ENCODE data around the gene EID2. TPM values are rescaled to one million over a fixed set of nuclear protein-coding genes. Genes with fewer than 3 reads are reported as not detected.
A peak's percentile ranks its signal among the peaks of the same experiment; 100 is the strongest.

Gene EID2
- total and polyA plus RNA-seq, 2 donors (not counting 3 experiments of a cell fraction or from before 2014, with no cell fraction given) = 6.6 to 17.4 TPM

- Histone ChIP-seq H3K36me3 (ENCODE audit: control insufficient read depth in 2 of 2, extremely low read depth in 1 of 2, insufficient read depth in 2 of 2, low read length in 2 of 2) (no peaks in the 10 kb centered on the region), H3K79me2 (ENCODE audit: control insufficient read depth, insufficient read depth, low read length) (peaks cover 10% of the 10 kb centered on the region), H3K4me2 (ENCODE audit: insufficient read depth, low read length) (peak overlapping the region; percentile 98), H3K27ac (ENCODE audit: insufficient read depth, low read depth, low read length) (peak overlapping the region; percentile 29), H3K9ac (replicated peaks; ENCODE audit: extremely low read depth, insufficient read depth, low read length) (peak overlapping the region; percentile 68), H3K4me1 (ENCODE audit: control insufficient read depth, extremely low read depth, insufficient read depth, low read length) (peaks cover 6% of the 10 kb centered on the region), H3K4me3 (replicated peaks in 1 of 3; ENCODE audit: insufficient read depth in 1 of 3, low read depth in 1 of 3, low read length in 3 of 3) (peak overlapping the region; percentile 68 to 93 (median 87)), H3K27me3 (ENCODE audit: control insufficient read depth in 2 of 2, insufficient read depth in 2 of 2, low read length in 2 of 2) (no peaks in the 10 kb centered on the region), H3K9me3 (replicated peaks; ENCODE audit: control insufficient read depth, insufficient read depth, low read length) (no peaks in the 10 kb centered on the region), H2AFZ (ENCODE audit: low read depth, low read length) (peak overlapping the region; percentile 68), H3K9me1 (replicated peaks; ENCODE audit: control insufficient read depth, extremely low read depth, insufficient read depth, low read length) (no peaks in the 10 kb centered on the region), H4K20me1 (replicated peaks; ENCODE audit: control insufficient read depth, extremely low read depth, insufficient read depth, low read length) (no peaks in the 10 kb centered on the region)
- intact Hi-C loops (cut with micrococcal nuclease) = loop anchor here (1.0 to 10.0 kb wide), 6 partner anchors 34 to 407 kb away; partner anchors contain the start of genes DLL3, PAK4, PLEKHG2 and SUPT5H
- dilution Hi-C loops (cut with MboI; ENCODE audit: extremely low pct_ligation_motif_present, low sequenced_read_pairs) = no loop called here
- no peak for TF ChIP-seq MYC (IDR thresholded peaks at IDR 0.05; ENCODE audit: low read depth, low read length)
- no peak for TF ChIP-seq GATA2 (IDR thresholded peaks at IDR 0.05; ENCODE audit: insufficient read depth, insufficient read length, low read depth, low read length)
- no peak for TF ChIP-seq FOS (IDR thresholded peaks at IDR 0.05; ENCODE audit: borderline replicate concordance, insufficient read depth, low read length)
- TF ChIP-seq POLR2AphosphoS5 (IDR thresholded peaks at IDR 0.05; ENCODE audit: insufficient read depth, low read depth, low read length) = no peak
- TF ChIP-seq EZH2 (IDR thresholded peaks at IDR 0.05; ENCODE audit: borderline replicate concordance, low read depth, low read length, severe bottlenecking) = no peak
- TF ChIP-seq, protein P1, sequence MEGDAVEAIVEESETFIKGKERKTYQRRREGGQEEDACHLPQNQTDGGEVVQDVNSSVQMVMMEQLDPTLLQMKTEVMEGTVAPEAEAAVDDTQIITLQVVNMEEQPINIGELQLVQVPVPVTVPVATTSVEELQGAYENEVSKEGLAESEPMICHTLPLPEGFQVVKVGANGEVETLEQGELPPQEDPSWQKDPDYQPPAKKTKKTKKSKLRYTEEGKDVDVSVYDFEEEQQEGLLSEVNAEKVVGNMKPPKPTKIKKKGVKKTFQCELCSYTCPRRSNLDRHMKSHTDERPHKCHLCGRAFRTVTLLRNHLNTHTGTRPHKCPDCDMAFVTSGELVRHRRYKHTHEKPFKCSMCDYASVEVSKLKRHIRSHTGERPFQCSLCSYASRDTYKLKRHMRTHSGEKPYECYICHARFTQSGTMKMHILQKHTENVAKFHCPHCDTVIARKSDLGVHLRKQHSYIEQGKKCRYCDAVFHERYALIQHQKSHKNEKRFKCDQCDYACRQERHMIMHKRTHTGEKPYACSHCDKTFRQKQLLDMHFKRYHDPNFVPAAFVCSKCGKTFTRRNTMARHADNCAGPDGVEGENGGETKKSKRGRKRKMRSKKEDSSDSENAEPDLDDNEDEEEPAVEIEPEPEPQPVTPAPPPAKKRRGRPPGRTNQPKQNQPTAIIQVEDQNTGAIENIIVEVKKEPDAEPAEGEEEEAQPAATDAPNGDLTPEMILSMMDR (IDR thresholded peaks at IDR 0.05; ENCODE audit: extremely low read depth in 1 of 2, insufficient read depth in 1 of 2, low read depth in 1 of 2, low read length in 2 of 2) = no peak
- TF ChIP-seq, protein P2, sequence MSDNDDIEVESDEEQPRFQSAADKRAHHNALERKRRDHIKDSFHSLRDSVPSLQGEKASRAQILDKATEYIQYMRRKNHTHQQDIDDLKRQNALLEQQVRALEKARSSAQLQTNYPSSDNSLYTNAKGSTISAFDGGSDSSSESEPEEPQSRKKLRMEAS (IDR thresholded peaks at IDR 0.05; ENCODE audit: insufficient read depth, insufficient read length) = no peak
- no peak for TF ChIP-seq POLR2A (IDR thresholded peaks at IDR 0.05; ENCODE audit: low read depth, low read length)
- TF ChIP-seq JUN (IDR thresholded peaks at IDR 0.05; ENCODE audit: borderline replicate concordance, insufficient read depth, insufficient read length, low read depth) = no peak
- BruUV-seq (replicated peaks) = no TSS peak
- FAIRE-seq (no peak), DNase-seq (ENCODE audit: low read depth, low spot score) (no peak)
- ChIA-PET POLR2A (interaction anchor here (1.1 kb wide), 1 partner anchor 96 kb away, joined by 5 read pairs; the partner anchor contains the start of gene RPS16), CTCF (interaction anchor here (0.7 to 4.9 kb wide), 12 partner anchors 12 to 134 kb away, joined by 3 to 80 read pairs (median 6); partner anchors contain the start of genes DLL3, RPS16 and TIMM50)
Observed at GRCh38 chr19:39531834-39532232, 8.1 kb downstream of the EID2 start.
